K562 (cell line): Measurements from ENCODE around the gene CCDC3. TPM values are rescaled to one million over a fixed set of nuclear protein-coding genes. Genes with fewer than 3 reads are reported as not detected.

Experiments
- ATAC-seq: fragments of 200-7000 bp; cut with Tn5 transposase; 3 replicates; pipeline ENCODE4 v1.9.1; 2020; ENCODE audit warnings: moderate library complexity
- BruUV-seq: library from RNA; stranded (reverse); fragments of 400-500 nt; replicated peaks from 2 replicates; lab custom pipeline; 2021; lab: Mats Ljungman, UMichigan
- CTCF ChIA-PET: fragments of 300-600 bp; formaldehyde crosslinking; extraction: SDS; loops from one replicate; lab custom pipeline; 2021; ENCODE audit warnings: low intra/inter-chr PET ratio; lab: Yijun Ruan, JAX
- POLR2A ChIA-PET: fragments of 300-600, 350-650 bp; sonication (Branson Sonifier 250); formaldehyde crosslinking; extraction: SDS; loops from one replicate; lab custom pipeline; 2021; ENCODE audit warnings: antibody characterized with exemption, inconsistent platforms; lab: Yijun Ruan, JAX
- DNase-seq, 4 experiments: peaks; one replicate each; pipeline versions ENCODE4 v3.0.0 to v3.0.0-alpha.2; 2011 to 2018; ENCODE audit warnings: low spot score in 3 of 4, mixed read lengths in 3 of 4; ENCODE audit errors: extremely low read depth in 1 of 4
- FAIRE-seq: peaks from 2 replicates; lab custom pipeline; 2011; peaks lifted over from hg19 to GRCh38; lab: Jason Lieb, UNC
- H2AFZ ChIP-seq: 2 replicates; pipeline ENCODE4 v1.6.0; 2011; ENCODE audit warnings: low read depth, low read length, control low read depth, inconsistent platforms
- H3K27ac ChIP-seq: fragments of 200-600 bp; 3 replicates; pipeline ENCODE4 v1.8.0; 2011; ENCODE audit warnings: low read depth, mild to moderate bottlenecking, control low read depth, inconsistent platforms, low read length, moderate library complexity, mixed read lengths; ENCODE audit errors: extremely low read depth
- H3K27me3 ChIP-seq, 2 experiments: fragments of 300-600 bp in 1 of 2; 2 replicates in 1 of 2; 3 replicates in 1 of 2; pipeline versions ENCODE4 v1.6.0 to v1.8.0; 2011; ENCODE audit warnings: inconsistent platforms in 2 of 2, low read length in 2 of 2, mild to moderate bottlenecking in 1 of 2, mixed read lengths in 1 of 2, moderate library complexity in 1 of 2; ENCODE audit not compliant: control insufficient read depth in 2 of 2, insufficient read depth in 2 of 2
- H3K36me3 ChIP-seq: fragments of 300-600 bp; 3 replicates; pipeline ENCODE4 v1.8.0; 2011; ENCODE audit warnings: mild to moderate bottlenecking, low read length, inconsistent platforms; ENCODE audit not compliant: control insufficient read depth, insufficient read depth
- H3K4me1 ChIP-seq, 2 experiments: fragments of 200-600 bp in 1 of 2; replicated peaks in 1 of 2; 2 replicates in 1 of 2; 3 replicates in 1 of 2; pipeline versions ENCODE4 v1.5.1 to v1.8.0; 2011; ENCODE audit warnings: inconsistent platforms in 2 of 2, low read length in 2 of 2, mild to moderate bottlenecking in 1 of 2, mixed read lengths in 1 of 2, moderate library complexity in 1 of 2; ENCODE audit not compliant: control insufficient read depth in 2 of 2, insufficient read depth in 2 of 2
- H3K4me2 ChIP-seq: 2 replicates; pipeline ENCODE4 v1.6.1; 2011; ENCODE audit warnings: low read length, control low read depth, inconsistent platforms, mixed read lengths; ENCODE audit not compliant: insufficient read depth
- H3K4me3 ChIP-seq: fragments of 200-600 bp; sonication (generic), shearing (Covaris generic); 2 replicates; pipeline ENCODE4 v1.5.1; 2016; ENCODE audit warnings: control low read depth, inconsistent platforms
- H3K79me2 ChIP-seq: fragments of 200-600 bp; 3 replicates; pipeline ENCODE4 v1.8.0; 2011; ENCODE audit warnings: low read length, inconsistent platforms; ENCODE audit not compliant: control insufficient read depth, insufficient read depth
- H3K9ac ChIP-seq, 2 experiments: 2 replicates each; pipeline versions ENCODE4 v1.6.0 to v1.6.1; 2011; ENCODE audit warnings: low read depth in 2 of 2, low read length in 2 of 2, control low read depth in 1 of 2, inconsistent platforms in 1 of 2, mild to moderate bottlenecking in 1 of 2, mixed read lengths in 1 of 2; ENCODE audit not compliant: insufficient read depth in 1 of 2
- H3K9me1 ChIP-seq: one replicate; pipeline ENCODE4 v1.6.0; 2011; ENCODE audit warnings: inconsistent platforms, mild to moderate bottlenecking, low read length, moderate library complexity; ENCODE audit not compliant: control insufficient read depth, insufficient read depth
- H3K9me3 ChIP-seq: replicated peaks from 2 replicates; pipeline ENCODE4 v1.5.1; 2011; ENCODE audit warnings: low read depth, low read length, inconsistent platforms; ENCODE audit not compliant: control insufficient read depth, insufficient read depth
- H4K20me1 ChIP-seq: replicated peaks from 2 replicates; pipeline ENCODE4 v1.6.1; 2011; ENCODE audit warnings: low read length, inconsistent platforms, mixed read lengths; ENCODE audit not compliant: control insufficient read depth, insufficient read depth
- ARHGAP35 ChIP-seq: fragments of 450-650 bp; IDR thresholded peaks from 2 replicates; pipeline ENCODE4 v1.6.1; 2018; ENCODE audit not compliant: partially characterized antibody
- ATF7 ChIP-seq: fragments of 450-650 bp; IDR thresholded peaks from 2 replicates; pipeline ENCODE4 v1.7.1; 2014; ENCODE audit warnings: mild to moderate bottlenecking, moderate library complexity
- FOXK2 ChIP-seq, 2 experiments: fragments of 450-650 bp; IDR thresholded peaks in 1 of 2; conservative IDR thresholded peaks in 1 of 2; 2 replicates each; pipeline ENCODE4 v1.6.1; 2016; ENCODE audit warnings: low read depth in 2 of 2, mild to moderate bottlenecking in 1 of 2
- MBD2 ChIP-seq: sonication (generic); IDR thresholded peaks from 2 replicates; pipeline ENCODE4 v1.6.1; 2016; ENCODE audit warnings: low read depth, borderline replicate concordance
- MEF2D ChIP-seq: conservative IDR thresholded peaks from 2 replicates; pipeline ENCODE4 v1.6.1; 2016; ENCODE audit warnings: low read depth, missing genetic modification characterization, missing compliant biosample characterization
- NCOA6 ChIP-seq: fragments of 450-650 bp; IDR thresholded peaks from 2 replicates; pipeline ENCODE4 v1.6.1; 2017; ENCODE audit warnings: mild to moderate bottlenecking
- NCOR1 ChIP-seq: fragments of 450-650 bp; IDR thresholded peaks from 2 replicates; pipeline ENCODE4 v1.6.1; 2016; ENCODE audit warnings: mild to moderate bottlenecking, moderate library complexity
- TEAD4 ChIP-seq, 2 experiments: sonication (generic) in 1 of 2; formaldehyde crosslinking in 1 of 2; IDR thresholded peaks; 2 replicates each; pipeline versions ENCODE4 v1.6.1 to v1.8.0; 2012 to 2022; ENCODE audit warnings: borderline replicate concordance in 1 of 2, inconsistent platforms in 1 of 2, low read length in 1 of 2, mild to moderate bottlenecking in 1 of 2, missing genetic modification reagents in 1 of 2
- ZC3H8 ChIP-seq: fragments of 450-650 bp; IDR thresholded peaks from 2 replicates; pipeline ENCODE4 v1.6.1; 2017
- WGBS: fragments of 100-300 bp; shearing (Covaris generic); methylation state at CpG from one replicate; pipeline ENCODE4 v1.1.6; 2016; ENCODE audit warnings: low coverage, mixed read lengths; ENCODE audit not compliant: insufficient coverage; ENCODE audit errors: missing lambda C conversion rate; 5-methylcytosine and 5-hydroxymethylcytosine counted together
- in situ Hi-C: fragments of 300-500 bp; cut with MboI; formaldehyde crosslinking; loops from 4 replicates; pipeline ENCODE4 v1.15.0; 2018; ENCODE audit warnings: inconsistent platforms, mixed read lengths
- intact Hi-C: fragments of 100-400 bp; cut with micrococcal nuclease; formaldehyde crosslinking; loops from 2 replicates; pipeline ENCODE4 v1.14.2; 2022
- polyA plus RNA-seq, 8 experiments: library from polyadenylated mRNA; depleted of rRNA in 4 of 8; stranded (reverse) in 5 of 8; unstranded in 3 of 8; fragments of >200 nt; fragmentation: Nextera tagmentation in 2 of 8; fragmentation: Illumina TruSeq in 1 of 8; extraction: Ambion mirVana in 2 of 8; extraction: Trizol in 1 of 8; gene quantifications; 2 replicates each; pipeline versions ENCODE4 v1.2.1 to v1.2.3, GENCODE V29; 2011 to 2014; ENCODE audit warnings: inconsistent platforms in 1 of 8, missing spikeins in 1 of 8
- total RNA-seq, 7 experiments: library from RNA; depleted of rRNA in 6 of 7; stranded (reverse); fragments of >200 nt in 6 of 7; fragmentation: Illumina TruSeq in 2 of 7; extraction: Trizol in 2 of 7; gene quantifications; 2 replicates each; pipeline versions ENCODE4 v1.2.1 to v1.2.3, GENCODE V29; 2011 to 2021; ENCODE audit warnings: low replicate concordance in 1 of 7
- TF ChIP-seq, protein P1 (sequence below): fragments of 450-650 bp; conservative IDR thresholded peaks from 2 replicates; pipeline ENCODE4 v1.6.1; 2016; ENCODE audit warnings: missing genetic modification characterization, low read depth, mild to moderate bottlenecking, control low read depth, missing compliant biosample characterization
- TF ChIP-seq, protein P2 (sequence below): fragments of 250-450 bp; sonication (Bioruptor Pico); IDR thresholded peaks from 2 replicates; pipeline ENCODE4 v1.8.0; 2021; ENCODE audit warnings: moderate library complexity, mild to moderate bottlenecking, inconsistent platforms

CCDC3 gene
- total and polyA plus RNA-seq, 9 of the 15 experiments (the other 6 are each of a cell fraction or from before 2014, with no cell fraction given): not detected

DNA sequence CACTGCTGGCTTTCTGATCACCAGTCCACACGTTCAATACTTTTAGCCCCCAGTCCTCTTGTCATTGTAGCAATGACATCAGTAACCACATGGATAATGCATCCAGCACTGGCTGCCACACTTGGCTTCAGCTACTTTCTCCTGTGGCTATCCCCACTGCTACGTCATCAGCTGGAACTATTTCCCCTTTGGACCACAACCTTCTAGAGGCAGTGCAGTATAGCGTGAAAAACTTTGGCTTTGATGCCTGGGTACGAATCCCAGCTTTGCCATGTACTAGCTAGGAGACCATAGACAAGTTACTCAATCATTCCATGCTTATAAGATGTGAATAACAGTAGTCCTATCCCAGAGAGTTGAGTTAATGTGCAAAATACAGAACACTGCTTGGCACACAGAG, 63.2 kb downstream of the CCDC3 start:
- no peak overlapping the region for H2AFZ ChIP-seq
- no peak overlapping the region for H3K27ac ChIP-seq
- H3K9ac ChIP-seq: no peak overlapping the region
- no peaks in the 10 kb centered on the region for H3K79me2 ChIP-seq
- intact Hi-C loops: no loop called here
- no peak for ATAC-seq
- no peaks in the 10 kb centered on the region for H3K36me3 ChIP-seq
- WGBS: 1% methylated on average over 4 of the region's 4 CpGs
- no peak for FAIRE-seq
- H3K9me1 ChIP-seq: no peaks in the 10 kb centered on the region
- H3K27me3 ChIP-seq: no peaks in the 10 kb centered on the region; a peak in 1 of 5 replicates
- in situ Hi-C loops: no loop called here
- no peaks in the 10 kb centered on the region for H3K4me1 ChIP-seq
- BruUV-seq: no TSS peak
- no peak for DNase-seq
- ChIA-PET POLR2A (no interaction called here), CTCF (no interaction called here)
- no peak overlapping the region for H3K4me3 ChIP-seq
- TF ChIP-seq FOXK2 (conservative IDR thresholded peaks at IDR 0.05 in 1 of 2, IDR thresholded peaks at IDR 0.05 in 1 of 2; ENCODE audit: low read depth in 2 of 2): no peak
- no peak for TF ChIP-seq NCOR1
- no peak for TF ChIP-seq ZC3H8
- TF ChIP-seq, protein P1, sequence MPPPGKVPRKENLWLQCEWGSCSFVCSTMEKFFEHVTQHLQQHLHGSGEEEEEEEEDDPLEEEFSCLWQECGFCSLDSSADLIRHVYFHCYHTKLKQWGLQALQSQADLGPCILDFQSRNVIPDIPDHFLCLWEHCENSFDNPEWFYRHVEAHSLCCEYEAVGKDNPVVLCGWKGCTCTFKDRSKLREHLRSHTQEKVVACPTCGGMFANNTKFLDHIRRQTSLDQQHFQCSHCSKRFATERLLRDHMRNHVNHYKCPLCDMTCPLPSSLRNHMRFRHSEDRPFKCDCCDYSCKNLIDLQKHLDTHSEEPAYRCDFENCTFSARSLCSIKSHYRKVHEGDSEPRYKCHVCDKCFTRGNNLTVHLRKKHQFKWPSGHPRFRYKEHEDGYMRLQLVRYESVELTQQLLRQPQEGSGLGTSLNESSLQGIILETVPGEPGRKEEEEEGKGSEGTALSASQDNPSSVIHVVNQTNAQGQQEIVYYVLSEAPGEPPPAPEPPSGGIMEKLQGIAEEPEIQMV (tag): no peak
- no peak overlapping the region for H3K4me2 ChIP-seq
- H4K20me1 ChIP-seq: no peaks in the 10 kb centered on the region
- H3K9me3 ChIP-seq: no peaks in the 10 kb centered on the region

- no peak for ATAC-seq
- Histone ChIP-seq H3K4me3 (no peak overlapping the region), H3K9me3 (no peaks in the 10 kb centered on the region), H2AFZ (no peak overlapping the region), H3K9me1 (no peaks in the 10 kb centered on the region), H3K36me3 (no peaks in the 10 kb centered on the region), H3K79me2 (no peaks in the 10 kb centered on the region), H3K9ac (no peak overlapping the region), H3K27me3 (no peaks in the 10 kb centered on the region; a peak in 1 of 5 replicates), H3K4me2 (no peak overlapping the region), H3K27ac (no peak overlapping the region), H4K20me1 (no peaks in the 10 kb centered on the region), H3K4me1 (no peaks in the 10 kb centered on the region)
- TF ChIP-seq ARHGAP35 (no peak), MBD2 (no peak), TEAD4 (IDR thresholded peaks at IDR 0.05; ENCODE audit: low read length) (no peak), TEAD4 (CRISPR knock-in tag; IDR thresholded peaks at IDR 0.05; ENCODE audit: borderline replicate concordance) (no peak), ATF7 (no peak), MEF2D (no peak), NCOA6 (no peak)
- TF ChIP-seq, protein P2, sequence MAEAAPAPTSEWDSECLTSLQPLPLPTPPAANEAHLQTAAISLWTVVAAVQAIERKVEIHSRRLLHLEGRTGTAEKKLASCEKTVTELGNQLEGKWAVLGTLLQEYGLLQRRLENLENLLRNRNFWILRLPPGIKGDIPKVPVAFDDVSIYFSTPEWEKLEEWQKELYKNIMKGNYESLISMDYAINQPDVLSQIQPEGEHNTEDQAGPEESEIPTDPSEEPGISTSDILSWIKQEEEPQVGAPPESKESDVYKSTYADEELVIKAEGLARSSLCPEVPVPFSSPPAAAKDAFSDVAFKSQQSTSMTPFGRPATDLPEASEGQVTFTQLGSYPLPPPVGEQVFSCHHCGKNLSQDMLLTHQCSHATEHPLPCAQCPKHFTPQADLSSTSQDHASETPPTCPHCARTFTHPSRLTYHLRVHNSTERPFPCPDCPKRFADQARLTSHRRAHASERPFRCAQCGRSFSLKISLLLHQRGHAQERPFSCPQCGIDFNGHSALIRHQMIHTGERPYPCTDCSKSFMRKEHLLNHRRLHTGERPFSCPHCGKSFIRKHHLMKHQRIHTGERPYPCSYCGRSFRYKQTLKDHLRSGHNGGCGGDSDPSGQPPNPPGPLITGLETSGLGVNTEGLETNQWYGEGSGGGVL: no peak
- in situ Hi-C loops: no loop called here
- BruUV-seq: no TSS peak
- WGBS: 0% methylated on average over 3 of the region's 3 CpGs
- FAIRE-seq: no peak
- POLR2A ChIA-PET: no interaction called here
- CTCF ChIA-PET: no interaction called here
- intact Hi-C loops: no loop called here
- DNase-seq: no peak
These were observed 64.0 kb downstream of the CCDC3 start for GRCh38 chr10:12937527-12937926.
